HG03103 (cell line): Measurements from ENCODE around the gene PGS1.

Experiments
- ATAC-seq: cut with Tn5 transposase; IDR thresholded peaks from one replicate; pipeline ENCODE4 v1.9.1; 2021; ENCODE audit warnings: low read depth; ENCODE audit not compliant: unreplicated experiment

The PGS1 gene

DNA sequence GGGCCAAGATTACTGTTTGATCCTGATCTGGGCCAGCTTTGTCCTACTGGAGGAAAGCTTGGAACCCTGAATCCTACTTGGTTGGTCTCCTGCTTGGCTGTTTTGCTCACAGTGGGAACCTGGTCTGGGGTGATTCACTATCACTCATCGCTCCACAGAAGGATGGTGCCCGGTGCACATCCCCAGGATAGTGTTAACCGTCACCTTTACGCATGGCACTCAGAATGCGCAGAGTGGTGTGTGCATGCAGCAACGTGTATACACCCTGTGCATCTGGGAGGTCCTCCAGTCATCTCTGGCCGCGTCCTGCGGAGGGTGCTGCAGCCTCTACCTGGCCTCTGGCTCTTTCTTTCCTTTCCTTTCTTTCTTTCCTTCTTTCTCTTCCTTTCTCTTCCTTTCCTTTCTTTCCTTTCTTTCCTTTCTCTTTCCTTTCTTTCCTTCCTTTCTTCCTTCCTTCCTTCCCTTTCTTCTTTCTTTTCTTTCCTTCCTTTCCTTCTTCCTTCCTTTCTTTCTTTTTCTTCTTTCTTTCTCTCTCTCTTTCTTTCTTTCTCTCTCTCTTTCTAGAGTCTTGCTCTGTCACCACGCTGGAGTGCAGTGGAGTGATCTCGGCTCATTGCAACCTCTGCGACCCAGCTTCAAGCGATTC, 31.7 kb upstream of the PGS1 start:
- ATAC-seq = no peak

DNA sequence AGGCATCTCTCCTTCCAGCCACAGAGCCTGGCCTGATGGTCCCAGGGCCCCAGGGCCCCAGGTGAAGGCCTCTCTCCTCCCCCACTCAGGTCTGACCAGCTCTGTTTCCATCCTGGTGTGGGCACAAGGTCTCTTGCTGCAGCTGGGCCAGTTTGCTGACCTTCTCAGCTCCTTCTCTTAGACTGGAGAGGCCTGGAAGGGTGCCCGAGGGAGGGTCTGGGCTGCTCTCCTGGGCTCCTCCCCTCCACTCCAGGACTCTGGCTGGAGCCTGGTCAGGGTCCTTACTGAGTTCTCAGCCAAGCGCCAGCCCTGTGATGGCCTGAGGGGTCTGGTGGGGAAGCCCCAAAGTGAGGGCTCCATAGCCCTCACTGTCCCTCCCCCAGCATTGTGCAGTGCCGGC, 31.0 kb upstream of the PGS1 start:
- no peak for ATAC-seq

DNA sequence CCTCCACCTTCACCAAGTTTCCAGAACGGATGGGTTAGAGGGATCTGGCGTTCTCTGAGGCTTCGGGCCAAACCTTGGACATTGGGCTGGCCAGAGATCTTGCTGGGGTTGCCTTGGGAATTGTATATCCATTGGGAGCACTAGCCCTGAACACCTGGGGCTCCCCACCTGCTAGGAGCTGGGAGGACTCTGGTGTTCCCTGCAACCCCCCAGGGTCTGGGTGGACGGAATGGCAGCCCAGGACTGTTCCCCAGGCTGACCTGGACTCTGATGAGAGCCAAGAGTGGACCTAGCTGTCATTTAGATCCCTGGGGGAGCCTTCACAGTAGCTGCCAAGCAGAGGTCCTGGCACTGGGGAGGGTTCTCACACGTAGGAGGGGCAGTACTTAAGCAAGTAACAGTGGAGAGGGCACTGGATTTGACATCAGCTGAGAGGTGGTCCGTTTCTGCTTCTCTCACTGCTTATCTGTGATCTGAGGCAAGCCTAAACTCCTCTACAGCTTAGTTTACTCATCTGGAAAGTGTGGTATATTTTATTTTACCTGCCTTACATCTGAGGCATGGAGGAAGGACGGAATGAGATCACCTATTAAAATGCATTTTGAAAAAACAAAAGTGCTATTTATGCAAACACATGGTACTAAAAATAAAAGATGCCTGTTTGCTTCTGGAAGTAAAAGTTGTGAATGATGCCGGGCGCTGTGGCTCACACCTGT, 30.2 kb upstream of the PGS1 start:
- ATAC-seq = no peak

DNA sequence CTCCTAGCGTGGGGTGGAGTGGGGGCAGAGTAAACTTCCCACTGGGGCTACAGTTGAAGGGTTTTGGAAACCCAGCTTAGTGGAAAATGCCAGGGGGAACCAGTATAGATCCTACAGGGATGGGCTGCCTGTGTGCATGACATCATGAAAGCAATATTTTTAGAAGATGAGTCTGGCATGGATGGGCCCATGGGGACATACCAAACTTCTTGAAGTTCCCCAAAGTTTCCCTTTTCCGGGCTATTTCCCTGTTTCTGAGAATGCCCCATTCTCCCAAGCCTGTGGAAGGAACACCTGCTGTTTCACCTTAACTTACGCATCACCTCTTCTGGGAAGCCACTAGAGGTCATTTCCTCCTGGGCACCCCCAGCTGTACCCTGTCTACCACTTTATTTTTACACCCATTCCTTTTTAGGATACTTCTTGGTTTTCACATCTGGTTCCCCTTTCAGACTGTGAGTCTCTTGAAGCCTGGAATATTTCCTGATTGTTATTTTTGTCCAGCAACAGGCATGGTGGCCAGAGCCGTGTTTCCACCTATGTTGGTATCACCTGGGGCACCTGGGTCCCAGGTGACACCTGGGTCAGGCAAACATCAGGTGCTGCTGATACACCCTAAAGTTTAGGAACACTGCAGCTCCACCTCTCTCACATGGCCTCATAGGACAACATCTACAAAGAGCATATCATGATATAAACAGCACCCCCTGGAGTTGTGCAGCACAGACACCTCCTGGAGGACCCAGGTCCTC, 28.4 kb upstream of the PGS1 start:
- no peak for ATAC-seq

DNA sequence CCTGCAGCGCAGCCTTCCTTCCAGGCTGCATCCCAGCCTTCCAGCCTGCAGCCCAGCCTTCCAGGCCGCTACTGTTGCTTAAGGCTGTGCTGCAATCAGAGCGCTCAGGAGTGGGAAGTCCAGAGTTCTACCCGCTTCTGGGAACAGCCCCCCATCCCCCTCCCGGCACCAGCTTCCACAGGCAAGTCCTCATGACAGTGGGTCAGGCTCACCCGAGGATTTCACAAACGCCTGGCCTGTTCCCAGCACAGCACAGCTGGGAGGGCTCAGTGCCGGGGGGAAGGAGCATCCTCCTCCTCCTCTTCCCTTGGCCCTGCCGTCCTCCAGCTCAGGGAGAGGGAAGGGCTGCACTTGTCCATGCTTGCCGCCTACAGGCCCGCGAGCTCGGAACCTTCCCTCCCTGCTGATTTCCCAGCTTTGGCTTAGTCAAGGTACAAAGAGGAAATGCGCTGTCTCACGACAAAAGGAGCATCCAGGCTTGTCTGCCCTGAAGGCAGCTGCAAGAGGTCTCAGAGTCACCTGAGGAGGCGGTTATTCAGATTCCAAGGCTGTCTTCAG, 26.9 kb upstream of the PGS1 start:
- no peak for ATAC-seq

DNA sequence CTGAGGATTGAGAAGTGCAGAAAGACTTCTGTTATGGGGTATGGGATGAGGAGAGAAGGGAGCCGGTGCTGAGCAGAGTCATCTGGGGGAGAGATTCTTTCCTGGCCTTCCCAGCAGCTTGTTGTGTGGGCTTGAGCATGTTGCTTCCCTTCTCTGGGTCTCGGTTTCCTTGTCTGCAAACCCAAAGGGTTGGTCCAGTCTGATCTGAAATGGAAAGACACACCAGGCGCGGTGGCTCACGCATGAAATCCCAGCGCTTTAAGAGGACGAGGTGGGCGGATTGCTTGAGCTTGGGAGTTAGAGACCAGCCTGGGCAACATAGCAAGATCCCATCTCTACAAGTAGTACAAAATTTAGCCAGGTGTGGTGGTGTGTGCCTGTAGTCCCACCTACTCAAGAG, 24.6 kb upstream of the PGS1 start:
- no peak for ATAC-seq

DNA sequence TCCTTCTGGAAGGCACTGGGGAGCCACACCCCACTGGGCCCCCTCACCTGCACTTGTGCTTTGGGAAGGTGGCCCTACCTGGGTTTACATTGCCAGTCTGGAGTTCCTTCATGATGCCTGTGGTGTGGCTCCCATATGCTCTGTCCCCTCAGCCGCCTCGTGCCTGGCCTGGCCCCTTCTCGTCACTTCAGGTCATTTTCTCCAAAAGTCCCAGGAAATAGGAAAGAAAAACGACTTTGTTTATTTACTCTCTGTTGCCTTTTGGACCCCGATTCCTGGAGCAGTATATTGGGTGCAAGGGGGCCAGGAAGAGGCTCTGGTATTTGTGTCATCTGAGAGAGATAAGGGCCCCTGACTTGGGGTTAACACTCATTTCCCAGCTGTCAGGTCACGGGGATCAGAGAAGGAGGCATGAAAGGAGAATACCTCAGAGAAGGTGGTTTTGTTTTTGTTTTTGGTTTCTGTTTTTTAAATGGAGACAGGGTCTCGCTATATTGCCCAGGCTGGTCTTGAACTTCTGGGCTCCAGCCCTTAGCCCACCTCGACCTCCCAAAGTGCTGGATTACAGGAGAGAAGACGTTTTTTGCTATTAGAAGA, 23.3 kb upstream of the PGS1 start:
- no peak for ATAC-seq

DNA sequence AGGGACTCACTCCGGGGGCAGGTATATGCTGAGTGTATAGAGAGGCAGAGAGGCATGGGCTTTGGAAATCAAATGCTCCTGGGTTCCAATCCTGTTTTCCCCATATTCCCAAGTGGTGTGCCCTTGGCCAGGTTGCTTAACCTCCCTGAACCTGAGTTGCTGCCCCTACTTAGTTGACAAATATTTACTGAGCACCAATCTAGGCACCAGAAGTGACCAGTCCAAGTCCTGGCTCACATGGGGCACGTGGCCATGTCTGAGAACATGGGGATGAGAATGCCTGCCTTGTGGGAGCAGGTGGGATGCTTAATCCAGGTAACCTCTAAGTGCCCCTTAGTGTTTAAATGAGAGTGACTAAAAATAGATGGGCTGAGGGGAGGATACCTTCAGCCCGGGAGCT, 22.7 kb upstream of the PGS1 start:
- ATAC-seq = no peak

DNA sequence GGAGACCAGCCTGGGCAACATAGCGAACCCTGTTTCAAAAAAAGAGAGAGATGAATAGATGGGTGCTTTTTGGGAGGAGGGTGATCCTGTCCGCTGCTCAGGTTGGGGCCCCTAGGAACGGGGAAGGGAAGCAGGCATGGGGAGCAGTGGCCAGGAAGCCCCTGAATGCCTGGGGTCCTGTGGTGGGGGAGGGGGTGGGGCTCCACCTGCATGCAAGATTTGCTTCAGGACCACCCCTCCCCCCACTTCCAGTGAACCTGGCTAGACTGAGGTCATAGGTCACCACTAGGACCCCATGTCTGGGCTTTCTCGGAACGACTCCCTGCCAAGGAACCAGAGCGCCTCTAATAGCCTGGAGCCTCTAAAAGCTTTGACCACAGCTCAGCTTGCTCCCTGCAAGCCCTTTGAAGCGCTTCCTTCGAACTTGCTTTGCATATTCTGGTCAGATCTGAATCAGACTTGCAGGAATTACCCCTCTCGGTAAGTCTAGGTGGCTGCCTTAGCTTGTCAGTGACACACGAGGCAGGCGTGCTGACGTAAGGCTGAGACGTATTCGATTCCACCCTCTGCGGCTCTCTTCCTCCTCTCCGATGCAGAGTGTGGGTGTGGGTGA, 22.2 kb upstream of the PGS1 start:
- ATAC-seq = peak; percentile 62

DNA sequence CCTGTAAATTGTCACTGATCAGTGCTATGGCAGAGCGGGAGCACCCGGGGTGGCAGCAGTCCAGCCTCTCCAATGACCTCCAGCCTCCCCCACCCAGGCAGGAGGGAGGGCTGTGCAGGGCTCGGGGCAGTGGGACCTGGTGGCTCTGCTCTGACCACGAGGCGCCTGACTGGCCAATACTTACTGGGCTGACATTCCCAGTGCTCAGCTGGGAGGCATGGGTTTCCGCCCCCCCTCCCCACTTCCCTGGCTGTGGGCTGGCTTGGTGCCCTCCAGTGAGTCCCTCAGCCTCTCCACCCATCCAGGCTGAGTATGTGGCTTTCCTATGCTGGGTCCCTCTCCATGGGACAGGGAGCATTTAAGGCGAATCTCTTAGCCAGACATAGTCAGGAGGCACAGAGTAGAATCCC, 21.3 kb upstream of the PGS1 start:
- ATAC-seq = no peak

DNA sequence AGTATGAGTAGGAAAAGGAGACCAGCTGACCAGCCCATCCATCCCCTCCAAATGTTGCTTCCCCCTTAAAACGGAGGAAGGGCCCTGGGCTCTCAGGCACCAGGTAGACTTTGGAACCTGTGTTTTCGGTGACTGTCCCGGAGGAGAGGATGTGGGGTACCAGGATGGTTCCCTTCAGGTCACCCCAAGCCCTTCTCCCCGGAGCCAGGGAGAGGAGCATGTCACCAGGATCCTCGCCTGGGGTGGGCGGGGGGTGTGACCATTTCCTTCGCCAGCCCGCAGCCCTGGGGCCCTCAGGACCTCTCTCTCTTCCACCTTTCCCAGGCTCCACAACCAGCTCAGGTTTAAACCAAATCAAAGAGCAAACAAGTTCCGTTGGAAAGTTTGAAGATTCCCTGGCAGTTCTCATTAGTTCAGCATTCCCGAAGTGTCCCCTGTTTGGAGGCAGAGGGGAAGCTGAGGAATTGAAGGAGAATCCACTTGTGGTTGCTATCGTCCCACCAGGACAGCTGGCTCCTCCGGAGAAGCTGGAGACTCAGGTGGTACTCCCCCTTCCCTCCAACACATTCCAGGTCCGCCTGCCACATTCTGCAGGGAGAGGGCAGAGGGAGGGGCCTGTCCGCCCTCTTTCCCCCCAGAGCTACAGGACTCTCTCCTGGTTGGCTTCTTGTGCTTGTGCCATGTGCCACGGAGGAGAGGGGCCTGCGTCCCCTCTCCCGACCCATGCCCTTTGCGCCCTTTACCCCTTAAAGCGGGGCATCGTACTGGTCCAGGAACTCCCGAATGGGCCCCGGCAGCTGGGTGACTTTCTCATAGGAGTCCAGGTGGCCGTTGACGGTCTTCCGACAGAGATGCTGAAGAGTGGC, 20.5 kb upstream of the PGS1 start:
- no peak for ATAC-seq

DNA sequence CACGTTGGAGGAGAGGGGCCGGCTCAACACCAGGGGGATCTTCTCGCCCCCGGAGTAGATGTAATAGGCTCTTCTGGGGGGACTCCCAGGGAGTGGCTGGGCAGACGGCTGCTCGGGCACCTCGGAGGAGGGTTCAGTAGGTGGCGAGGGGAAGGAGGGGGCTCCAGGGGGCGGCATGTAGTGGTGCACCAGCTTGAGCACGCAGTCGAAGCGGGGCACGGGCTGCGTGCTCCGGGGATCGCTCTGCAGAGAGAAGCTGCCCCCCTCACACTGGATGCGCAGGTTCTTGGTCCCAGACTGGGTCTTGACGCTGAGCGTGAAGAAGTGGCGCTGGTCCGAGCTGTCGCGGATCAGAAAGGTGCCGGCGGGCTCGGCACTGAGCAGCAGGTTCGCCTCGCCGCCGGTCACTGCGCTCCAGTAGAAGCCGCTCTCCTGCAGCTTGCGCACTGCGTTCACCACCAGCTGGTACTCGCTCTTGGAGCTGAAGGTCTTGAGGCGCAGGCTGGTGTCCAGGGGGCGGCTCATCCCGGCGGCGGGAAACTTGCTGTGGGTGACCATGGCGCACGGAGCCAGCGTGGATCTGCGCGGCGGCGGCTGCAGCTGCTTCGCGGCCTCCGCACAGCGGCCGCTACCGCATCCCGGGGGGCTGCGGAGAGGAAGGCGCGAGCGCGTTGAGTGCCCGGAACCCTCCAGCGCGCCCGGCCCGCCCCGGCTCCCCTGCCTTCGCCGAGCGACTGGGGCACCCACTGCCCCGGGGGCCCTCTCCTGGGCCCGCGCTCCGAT, 19.7 kb upstream of the PGS1 start:
- no peak for ATAC-seq

DNA sequence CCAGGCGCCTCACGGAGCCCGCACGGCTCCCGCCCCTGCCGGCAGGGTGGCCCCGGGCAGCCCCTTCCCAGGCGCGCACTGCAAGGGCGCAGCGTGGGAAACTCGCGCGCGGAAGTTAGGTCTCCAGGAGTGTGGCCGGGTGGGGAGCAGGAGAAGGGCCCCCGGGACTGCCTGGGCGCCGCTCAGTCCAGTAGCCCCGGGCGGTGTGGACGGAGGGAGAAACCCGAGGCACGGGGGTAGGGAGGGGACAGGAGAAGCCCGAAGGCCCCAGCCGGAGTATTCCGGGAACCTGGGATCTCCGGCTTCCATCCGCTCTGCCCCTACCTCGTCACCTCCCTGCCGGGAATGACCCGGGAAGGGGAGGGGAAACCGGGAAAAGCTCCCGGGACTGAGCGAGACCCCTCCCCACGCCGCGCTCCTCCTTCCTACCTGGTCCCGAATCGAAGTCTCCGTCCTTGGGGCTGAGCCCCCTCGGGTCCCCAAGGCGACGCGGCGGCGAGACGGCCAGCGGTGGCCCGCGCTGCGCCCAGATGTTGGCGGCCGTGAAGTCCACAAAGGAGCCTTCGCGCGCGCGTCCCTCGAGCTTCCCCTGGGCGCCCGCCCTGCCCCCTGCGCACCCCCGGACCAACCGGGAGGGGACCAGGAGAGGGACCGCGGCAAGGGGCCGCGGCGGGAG, 19.0 kb upstream of the PGS1 start:
- no peak for ATAC-seq

DNA sequence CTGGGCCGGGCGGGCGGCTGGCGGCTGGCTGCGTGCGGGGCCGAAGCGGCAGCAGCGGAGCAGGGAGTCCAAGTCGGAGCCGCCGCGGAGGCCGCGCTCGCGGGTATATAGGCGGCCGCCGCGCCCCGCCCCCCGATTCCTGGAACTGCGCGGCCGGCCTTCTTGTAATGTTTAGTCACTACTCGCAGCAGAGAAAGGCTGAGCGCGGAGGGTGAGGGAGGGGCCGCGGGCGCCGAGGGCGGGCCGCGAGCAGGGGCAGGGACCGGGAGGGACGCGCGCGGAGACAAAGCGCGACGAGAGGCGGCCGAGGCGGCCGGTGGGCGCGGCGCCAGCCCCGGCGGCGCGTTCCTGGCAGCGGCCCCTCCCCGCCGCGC, 18.5 kb upstream of the PGS1 start, which contains the start of gene SOCS3:
Gene SOCS3, minus strand, starts transcription at position 81 of the 374 bp plus-strand sequence. CDS start 982 bp downstream, outside the sequence.
- no peak for ATAC-seq

DNA sequence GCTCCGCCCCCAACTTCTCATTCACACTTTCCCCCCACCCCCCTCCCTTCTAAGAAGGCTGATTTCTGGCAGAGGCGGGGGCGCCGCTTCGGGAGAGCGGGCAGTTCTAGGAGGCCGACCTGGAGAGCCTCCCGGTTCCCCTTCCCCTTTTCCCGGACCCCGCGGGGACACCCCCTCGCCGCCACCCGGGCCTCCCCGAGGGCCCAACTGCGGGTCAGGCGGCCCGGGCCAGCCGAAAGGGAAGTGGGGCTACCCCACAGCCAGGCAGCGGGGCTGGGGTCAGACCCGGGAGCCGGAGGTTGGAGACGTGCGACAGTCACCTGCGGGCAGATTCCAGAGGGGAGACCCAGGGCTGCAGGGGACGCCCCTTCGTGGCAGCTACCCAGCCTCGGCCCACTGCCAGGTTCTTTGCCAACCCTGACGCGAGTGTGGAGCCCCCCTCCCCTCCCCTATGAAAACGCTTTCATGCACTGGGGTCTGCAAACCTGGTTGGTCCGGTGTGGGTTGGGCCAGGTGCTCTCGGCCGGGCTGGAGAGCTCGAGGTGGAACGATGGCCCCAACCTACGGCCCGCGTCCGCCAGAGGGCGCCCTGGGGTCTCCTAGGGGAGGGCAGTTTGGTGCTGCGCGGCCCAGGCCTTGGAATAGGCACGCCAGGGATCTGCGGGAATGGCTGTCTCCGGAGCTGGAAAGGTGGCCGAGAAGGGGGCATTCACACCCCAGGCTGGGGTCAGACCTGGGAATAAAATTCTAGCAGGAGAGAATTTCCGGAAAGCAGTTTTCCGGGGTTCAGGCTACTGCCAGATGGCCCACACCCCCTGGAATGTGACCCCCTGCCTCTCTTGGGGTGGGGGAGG, 17.9 kb upstream of the PGS1 start:
- no peak for ATAC-seq

DNA sequence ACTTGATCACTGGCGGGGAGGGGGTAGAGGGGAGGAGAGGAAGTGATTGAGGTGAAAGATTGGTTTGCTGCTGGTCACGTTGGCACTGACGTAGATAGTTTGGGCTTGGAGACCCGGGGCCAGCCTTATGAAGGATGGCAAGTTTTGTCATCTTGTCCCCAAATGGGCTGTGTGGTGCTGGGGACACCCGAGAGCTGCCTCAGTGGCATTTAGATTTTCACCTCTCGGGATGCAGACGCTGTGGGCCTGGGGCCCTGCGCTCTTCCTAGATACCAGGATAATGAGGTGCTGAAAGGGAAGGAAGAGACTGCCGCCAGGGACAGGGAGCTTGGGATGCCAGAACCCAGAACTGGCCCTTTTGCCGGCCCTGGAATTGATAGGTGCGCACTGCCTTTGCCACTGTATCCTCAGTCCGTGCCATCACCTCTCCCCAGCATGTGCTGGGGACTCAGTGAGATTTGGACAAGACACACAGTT, 17.2 kb upstream of the PGS1 start:
- ATAC-seq = no peak

DNA sequence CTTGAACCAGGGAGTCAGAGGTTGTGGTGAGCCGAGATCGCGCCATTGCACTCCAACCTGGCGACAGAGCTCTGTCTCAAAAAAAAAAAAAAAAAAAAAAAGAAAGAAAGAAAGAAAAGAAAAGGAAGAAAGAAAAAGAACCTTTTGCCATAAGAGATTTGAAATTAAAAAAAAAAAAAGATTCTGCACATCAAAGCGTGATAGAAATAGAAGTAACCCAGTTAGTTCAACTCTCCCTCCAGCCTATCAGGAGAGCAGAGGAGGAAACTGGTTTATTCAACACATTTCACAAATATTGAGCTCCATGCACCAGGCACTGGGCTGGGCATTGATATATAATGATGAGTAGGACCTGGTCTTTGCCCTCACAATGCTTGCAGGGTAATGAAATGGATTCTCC, 16.2 kb upstream of the PGS1 start:
- ATAC-seq = no peak
